Amygdala (tissue), 56 donors: ENCODE data around the gene ABCC10.
A peak's percentile ranks its signal among the peaks of the same experiment; 100 is the strongest.
"Not testable (repeated sequence)": the region's sequence is repeated elsewhere in the genome, so short reads cannot be mapped to it uniquely, and the experiment has no call there.

ENCODE experiments used
- DNase-seq, 56 donors: peaks; one replicate each; lab custom pipeline; 2025; lab: John Stamatoyannopoulos, UW

ABCC10 gene, protein sequence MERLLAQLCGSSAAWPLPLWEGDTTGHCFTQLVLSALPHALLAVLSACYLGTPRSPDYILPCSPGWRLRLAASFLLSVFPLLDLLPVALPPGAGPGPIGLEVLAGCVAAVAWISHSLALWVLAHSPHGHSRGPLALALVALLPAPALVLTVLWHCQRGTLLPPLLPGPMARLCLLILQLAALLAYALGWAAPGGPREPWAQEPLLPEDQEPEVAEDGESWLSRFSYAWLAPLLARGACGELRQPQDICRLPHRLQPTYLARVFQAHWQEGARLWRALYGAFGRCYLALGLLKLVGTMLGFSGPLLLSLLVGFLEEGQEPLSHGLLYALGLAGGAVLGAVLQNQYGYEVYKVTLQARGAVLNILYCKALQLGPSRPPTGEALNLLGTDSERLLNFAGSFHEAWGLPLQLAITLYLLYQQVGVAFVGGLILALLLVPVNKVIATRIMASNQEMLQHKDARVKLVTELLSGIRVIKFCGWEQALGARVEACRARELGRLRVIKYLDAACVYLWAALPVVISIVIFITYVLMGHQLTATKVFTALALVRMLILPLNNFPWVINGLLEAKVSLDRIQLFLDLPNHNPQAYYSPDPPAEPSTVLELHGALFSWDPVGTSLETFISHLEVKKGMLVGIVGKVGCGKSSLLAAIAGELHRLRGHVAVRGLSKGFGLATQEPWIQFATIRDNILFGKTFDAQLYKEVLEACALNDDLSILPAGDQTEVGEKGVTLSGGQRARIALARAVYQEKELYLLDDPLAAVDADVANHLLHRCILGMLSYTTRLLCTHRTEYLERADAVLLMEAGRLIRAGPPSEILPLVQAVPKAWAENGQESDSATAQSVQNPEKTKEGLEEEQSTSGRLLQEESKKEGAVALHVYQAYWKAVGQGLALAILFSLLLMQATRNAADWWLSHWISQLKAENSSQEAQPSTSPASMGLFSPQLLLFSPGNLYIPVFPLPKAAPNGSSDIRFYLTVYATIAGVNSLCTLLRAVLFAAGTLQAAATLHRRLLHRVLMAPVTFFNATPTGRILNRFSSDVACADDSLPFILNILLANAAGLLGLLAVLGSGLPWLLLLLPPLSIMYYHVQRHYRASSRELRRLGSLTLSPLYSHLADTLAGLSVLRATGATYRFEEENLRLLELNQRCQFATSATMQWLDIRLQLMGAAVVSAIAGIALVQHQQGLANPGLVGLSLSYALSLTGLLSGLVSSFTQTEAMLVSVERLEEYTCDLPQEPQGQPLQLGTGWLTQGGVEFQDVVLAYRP (N-terminal part only)

DNA sequence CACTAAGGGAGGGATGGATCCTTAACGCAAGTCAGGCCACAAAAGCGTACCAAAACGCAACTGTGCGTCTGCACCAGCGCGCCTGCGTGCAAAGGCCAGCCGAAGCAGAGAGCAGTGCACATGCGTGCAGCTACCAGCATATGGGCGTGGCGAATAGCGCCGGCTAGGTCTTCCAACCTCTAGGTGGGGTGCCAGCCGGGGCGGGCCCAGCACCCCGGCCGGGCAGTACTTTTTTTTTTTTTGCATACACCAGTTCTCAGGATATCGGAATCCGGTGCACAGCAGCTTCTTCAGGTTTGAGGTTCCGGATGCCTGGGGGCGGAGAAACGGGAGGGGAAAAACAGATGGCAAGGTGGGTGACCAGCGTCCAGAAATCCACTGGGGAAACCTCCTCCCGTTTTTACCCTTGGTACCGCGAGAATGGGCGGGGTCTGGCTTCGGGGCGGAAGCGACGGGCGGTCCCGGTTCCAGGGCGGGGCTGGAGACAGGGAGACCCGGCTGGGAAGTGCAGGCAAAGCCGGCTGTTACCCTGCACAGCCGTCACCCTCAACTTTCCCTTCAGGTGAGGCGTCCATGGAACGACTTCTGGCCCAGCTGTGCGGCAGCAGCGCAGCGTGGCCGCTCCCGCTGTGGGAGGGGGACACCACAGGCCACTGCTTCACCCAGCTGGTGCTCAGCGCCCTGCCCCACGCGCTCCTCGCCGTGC is at the start of gene ABCC10:
Gene ABCC10, plus strand, starts transcription at position 136 of the 706 bp plus-strand sequence. Its CDS starts 438 bp downstream, at position 574.
- DNase-seq, result peak; percentile 64 to 95 (median 88)

DNA sequence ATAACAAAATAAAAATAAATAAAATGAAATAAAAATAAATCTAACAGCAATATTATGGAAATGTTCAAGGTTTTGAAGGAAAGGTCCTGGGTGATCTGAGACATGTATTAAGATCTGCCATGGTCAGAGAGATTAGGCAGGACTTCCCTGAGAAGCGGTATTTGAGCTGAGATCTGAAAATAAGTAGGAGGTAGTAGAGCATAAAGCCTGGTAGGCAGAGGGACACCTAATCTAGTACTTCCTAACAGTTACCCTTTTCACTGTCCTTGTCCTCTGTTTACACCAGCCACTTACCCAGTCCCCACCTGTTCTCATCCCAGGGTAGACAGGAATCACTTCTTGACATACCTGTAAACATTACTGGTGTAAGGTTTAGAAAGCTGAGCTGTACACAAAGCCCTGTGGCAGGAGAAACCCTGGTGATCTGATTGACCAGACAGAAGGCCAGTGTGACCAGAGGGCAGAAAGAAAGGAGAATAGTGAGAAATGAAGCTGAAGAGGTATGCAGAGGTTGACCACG is 49.6 kb upstream of the ABCC10 start:
- no peak for DNase-seq

DNA sequence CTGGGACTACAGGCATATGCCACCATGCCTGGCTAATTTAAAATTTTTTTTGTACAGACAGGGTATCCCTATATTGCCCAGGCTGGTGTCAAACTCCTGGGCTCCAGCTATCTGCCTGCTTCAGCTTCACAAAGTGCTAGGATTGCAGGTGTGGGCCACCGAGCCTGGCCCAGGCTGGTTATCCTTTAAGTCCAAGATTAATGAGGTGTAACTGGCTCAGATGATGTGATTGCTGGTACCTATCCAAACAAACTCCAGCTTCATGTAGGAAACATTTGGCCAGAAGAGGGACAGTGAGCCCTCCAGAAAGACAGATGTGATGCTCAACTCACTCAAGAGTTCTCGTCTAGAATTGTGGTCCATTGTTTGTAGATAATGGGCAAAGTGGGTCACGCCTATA is 48.7 kb upstream of the ABCC10 start:
- DNase-seq, result no peak

DNA sequence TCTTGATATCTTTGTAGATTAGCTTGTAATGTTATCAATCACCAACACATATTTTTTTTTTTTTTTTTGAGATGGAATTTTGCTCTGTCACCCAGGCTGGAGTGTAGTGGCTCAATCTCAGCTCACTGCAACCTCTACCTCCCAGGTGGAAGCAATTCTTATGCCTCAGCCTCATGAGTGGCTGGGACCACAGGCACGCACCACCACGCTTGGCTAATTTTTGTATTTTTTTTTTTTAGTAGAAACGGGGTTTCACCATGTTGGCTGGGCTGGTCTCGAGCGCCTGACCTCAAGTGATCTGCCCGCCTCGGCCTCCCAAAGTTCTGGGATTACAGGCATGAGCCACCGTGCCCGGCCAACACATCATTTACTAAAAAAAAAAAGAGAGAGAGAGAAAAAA is 46.5 kb upstream of the ABCC10 start:
- DNase-seq, result not testable (repeated sequence)

DNA sequence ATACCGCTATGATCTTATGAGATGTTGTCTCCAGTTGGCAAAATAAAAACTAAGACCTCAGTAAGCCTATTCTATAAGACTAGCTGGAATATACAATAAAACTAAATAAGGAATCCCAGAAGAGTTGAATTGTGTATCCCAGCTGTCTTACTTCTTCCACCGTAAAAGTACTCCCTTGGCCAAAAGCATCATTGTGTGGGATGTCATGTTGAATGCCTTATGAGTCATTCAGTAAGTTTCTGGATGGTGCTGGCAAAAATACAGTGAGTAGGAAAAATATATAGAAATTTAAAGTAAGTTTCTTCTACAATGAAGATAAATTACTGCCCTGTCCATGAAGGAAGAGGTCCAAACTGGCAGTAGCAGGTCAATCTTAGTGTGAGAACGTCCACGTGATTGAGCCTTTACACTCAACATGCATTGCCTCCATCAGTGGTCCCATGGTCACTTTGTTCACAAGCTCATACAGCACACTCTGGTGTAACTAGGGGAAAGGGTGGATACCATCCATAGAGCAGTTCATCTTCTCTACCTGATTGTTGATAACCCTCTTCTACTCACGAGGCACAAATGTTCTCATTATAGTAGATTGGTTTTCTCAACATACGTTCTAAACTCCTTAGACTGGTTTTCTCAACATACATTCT is 44.2 kb upstream of the ABCC10 start:
- DNase-seq, result no peak

DNA sequence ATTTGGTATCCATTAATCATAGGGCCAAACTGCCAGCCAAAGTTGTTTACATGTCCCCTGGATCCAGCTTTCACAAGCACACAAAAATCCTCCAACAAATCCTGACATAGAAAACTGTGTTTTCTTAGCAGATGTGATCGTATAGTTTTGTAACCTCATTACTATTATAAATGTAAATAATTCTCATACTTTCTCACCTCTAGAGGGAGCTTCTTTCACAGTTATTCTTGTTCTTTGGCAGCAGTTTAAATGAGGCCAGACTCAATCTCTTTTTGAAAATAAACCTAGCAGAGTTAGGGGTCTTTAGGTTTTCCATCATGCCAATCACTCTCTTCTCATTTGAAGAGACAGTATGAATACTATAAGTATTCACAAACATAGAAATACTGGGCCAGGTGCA is 40.8 kb upstream of the ABCC10 start:
- DNase-seq, result no peak

DNA sequence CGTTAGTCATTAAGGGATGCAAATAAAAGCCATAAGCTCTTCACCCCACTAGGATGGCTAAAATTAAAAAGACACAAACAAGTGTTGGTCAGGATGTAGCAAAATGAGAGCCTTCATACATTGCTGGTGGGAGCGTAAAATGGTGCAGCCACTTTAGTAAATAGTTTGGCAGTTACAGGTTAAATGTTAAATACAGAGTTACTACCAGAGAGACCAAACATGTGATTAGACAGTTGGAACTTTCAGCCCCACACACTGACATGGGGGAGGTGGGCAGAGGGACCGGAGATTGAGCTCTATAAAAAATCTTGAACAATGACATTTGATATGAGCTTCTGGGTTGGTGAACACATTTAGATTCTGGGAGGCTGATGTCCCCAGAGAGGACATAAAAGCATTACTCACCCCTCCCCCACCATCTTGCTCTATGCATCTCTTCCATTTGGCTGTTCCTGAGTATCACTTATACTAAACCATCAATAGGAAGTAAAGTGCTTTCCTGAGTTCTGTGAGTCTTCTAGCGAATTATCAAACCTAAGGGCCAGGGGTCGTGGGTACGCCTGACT is 37.5 kb upstream of the ABCC10 start:
- DNase-seq, result no peak

DNA sequence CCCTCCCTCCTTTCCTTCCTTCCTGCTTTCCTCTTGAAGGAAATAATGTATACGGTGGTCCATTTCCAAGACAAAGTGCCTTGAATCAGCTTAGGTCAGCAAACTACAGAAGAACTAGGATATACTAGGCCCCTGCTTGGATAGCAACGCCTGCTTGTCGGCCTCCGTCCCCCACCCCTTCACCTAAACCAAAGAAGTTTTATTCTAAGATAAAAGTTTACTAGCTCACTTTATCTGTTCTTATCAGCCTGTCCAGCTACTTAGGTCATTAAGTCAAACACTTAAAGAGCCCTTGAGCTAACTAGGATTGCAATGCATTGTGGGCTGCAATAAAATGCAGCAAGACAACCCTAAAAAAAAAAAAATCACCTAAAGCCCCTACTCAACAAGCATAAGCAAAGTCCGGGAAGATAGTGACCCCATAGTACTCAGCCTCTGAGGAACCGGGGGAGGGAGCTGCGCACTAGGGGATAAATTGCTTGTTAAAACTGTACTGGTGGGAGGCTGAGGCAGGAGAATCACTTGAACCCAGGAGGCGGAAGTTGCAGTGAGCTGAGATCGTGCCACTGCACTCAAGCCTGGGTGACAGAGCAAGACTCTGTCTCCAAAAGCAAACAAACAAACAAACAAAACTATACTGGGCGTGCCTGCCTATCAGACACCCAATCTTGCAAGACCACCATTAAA is 36.4 kb upstream of the ABCC10 start:
- not testable (repeated sequence) for DNase-seq

DNA sequence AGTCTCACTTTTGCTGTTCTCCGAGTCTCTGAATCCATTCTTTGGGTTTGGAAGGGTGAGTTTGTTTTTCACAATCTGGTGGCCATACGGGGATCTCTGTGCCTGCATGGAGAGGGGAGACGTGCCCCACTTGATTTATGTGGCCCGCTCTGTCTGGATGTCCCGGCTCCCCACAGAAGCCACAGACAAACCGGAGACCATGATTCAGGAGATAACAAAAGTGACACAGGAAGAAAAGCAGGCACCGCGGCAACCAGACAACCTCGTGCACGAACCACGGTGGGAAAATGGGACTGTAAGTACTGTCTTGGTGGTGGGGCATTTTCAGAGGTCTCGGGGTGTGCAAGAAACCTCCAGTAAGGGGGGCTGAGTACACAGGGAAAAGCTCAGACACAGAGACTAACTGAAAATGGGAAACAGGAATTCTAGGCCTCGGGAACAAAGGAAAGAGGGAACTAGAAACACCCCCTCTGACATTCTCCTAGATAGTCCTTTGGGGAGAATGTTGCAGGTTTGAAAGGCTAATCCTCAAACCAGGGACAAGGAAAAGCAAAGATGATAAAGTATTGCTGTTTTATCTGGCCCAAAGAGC is 35.8 kb upstream of the ABCC10 start:
- no peak for DNase-seq

DNA sequence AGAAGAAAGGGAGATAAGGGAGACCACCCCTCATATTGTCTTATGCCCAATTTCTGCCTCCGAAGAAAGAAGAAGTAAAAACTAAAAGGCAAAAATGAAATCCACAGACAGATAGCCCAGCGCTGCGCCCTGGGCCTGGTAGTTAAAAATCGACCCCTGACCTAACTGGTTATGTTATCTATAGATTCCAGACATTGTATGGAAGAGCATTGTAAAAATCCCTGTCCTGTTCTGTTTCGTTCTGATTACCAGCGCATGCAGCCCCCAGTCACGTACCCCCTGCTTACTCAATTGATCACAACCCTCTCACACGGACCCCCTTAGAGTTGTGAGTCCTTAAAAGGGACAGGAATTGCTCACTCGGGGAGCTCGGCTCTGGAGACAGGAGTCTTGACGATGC is 34.2 kb upstream of the ABCC10 start:
- not testable (repeated sequence) for DNase-seq

DNA sequence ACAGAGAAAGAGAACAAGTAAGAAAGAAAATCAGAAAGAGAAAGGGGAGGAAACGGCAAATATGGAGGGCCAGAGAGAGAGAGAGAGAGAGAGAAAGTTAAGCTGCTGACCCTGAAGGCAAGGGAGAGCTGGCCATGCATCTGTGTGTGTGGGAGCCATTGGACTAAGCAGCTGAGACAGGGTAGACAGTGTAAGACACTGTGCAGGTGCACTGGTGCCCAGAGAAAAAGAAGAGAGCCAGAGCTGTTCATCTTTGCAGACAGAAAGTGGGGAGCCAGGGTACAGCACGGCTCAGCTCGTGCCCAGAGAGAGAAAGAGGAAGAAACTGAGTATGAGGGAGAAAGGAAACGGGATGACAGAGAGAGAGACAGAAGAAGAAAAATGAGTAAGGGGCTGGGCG is 33.7 kb upstream of the ABCC10 start:
- DNase-seq, result no peak

DNA sequence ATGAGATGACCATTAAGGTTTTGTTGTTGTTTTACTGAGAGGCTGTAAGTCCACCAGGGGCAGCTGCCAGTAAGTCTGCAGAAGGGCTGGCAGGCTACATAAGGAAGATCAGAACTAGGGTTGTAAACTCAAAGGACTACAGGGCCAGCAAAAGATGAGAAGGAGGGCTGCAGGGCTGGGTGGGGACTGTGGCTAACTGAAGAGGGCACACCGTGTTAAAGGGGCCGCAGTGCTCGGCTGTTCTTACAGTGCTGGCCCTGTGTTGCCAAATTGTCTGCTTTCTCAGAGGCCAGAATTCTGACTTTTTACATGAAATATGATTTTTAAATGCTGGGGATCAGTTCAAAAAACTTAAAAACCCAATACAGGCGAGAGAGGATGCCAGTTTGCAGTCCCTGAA is 32.4 kb upstream of the ABCC10 start:
- DNase-seq, result no peak

DNA sequence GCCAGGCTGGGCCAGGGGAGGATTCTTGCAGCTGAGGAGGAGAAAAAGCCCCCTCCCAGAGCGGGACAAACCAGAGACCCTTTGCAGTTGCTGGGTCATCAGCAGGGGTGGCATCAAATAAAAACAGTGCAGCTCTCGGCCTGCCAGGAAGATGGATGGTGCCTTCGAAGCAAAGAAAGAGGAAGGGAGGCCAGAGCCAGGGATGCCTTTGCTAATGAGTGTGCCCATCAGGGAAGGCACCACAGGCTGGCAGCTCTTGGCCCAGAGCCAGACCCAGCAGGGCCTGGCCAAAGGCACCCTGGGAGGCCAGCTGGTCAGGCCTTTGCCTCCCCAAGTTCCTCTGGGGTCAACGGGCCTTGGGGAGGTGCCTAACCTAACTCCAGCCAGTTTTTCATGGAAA is 31.6 kb upstream of the ABCC10 start:
- DNase-seq, result peak in 15 of 56 donors; percentile 1 to 54 (median 6)

DNA sequence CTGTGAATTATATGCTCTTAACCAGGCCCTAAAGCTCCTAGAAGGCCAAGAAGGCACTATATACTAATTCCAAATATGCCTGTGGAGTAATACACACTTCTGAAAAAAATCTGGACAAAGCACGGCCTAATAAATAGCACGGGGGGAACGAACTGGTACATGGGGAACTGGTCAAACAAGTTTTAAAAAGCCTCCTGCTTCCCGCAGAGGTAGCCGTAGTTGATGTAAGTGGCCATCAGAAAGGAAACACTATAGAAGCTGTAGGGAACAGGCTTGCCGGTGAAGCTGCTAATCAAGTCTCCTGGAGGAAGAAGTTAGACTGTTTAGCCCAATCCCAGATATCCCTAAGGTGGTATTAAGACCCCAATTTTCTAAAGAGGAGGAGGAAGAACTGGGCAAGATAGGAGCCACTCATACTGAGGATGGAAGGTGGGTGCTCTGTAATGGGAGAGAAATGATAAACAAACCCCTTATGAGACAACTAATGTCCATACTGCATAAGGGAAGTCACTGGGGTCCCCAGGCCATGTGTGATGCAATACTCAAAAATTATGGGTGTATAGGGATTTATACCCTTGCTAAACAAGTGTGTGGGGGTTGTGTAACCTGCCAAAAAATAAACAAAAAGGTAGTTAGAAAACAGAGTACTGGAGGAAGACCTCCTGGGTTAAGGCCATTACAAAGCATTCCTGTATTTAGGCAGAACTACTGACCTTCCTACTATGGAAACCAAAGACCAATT is 30.8 kb upstream of the ABCC10 start:
- DNase-seq, result no peak

DNA sequence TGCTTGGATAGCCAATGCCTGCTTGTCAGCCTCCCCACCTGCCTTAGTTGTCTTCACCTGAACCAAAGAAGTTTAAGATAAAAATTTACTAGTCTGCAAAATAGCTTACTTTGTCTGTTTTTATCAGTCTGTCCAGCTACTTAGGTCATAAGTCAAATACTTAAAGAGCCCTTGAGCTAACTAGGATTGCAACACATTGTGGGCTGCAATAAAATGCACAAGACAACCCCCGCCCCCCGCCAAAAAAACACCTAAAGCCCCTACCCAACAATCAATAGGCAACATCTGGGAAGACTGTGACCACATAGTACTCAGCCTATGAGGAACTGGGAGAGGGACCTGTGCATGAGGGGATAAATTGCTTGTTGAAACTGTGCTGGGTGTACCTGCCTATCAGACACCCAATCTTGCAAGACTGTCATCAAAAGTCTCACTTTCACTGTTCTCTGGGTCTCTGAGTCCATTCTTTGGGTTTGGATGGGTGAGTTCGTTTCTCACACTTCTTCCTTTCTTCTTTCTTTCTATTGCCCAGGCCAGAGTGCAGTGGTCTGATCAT is 27.3 kb upstream of the ABCC10 start:
- DNase-seq, result no peak

DNA sequence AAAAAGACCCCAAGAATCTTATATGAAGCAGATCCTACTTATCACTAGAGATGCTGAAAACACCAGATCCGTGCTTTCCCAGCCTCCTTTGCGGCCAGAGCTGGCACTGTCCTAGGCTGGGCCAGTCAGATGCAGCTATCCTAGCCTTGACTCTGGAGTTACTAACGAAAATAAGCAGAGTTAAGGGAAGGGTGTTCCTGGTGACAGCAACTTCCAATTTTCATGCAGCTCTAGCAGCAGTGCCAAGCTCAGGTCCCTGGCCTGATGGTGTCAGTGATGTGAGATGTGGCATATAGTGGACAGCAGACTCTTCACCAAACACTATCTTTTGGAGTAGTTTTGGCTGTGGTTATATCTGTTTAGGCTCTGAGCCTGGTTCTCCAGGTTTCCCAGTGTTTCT is 25.6 kb upstream of the ABCC10 start:
- no peak for DNase-seq

DNA sequence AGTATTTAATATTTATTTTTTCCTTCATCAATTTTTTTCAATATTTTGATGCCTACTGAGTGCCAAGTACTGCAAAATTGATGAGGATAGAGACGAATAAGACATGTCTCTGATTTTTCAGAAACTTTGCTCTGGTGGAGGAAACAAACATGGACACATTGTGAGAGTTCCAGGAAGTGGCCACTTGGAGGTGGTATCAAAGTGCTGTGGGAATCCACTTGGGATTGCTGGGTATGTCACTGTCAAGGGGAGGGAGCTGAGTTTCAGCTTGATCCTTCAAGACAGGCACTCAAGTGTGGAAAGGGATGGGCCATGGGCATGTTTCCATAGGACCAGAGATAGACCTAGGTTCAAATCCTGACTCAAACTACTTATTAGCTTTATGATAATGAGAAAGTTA is 24.5 kb upstream of the ABCC10 start:
- DNase-seq, result no peak
